SHP77 treated with DMSO at 0.1 percent for 48 hours (cell line): ENCODE data around the gene NRXN3.

Source experiments
- DNase-seq: peaks from one replicate; lab custom pipeline; 2025; lab: John Stamatoyannopoulos, UW

Gene NRXN3

GRCh38 chr14:78834766-78835451, 664.7 kb downstream of the NRXN3 start:
- no peak for DNase-seq

- no peak for DNase-seq
Observed at GRCh38 chr14:78835909-78836308, 665.7 kb downstream of the NRXN3 start.

- DNase-seq, result peak; percentile 1
Observed at GRCh38 chr14:78836777-78837176, 666.6 kb downstream of the NRXN3 start.

GRCh38 chr14:78838959-78839358, 668.8 kb downstream of the NRXN3 start:
- no peak for DNase-seq

GRCh38 chr14:78840898-78841297, 670.7 kb downstream of the NRXN3 start:
- DNase-seq, result no peak

- no peak for DNase-seq
Observed at GRCh38 chr14:78847801-78848200, 677.6 kb downstream of the NRXN3 start.

- peak; percentile 28 for DNase-seq
Observed at GRCh38 chr14:78848234-78848820, 678.2 kb downstream of the NRXN3 start.

GRCh38 chr14:78849952-78850351, 679.8 kb downstream of the NRXN3 start:
- DNase-seq, result no peak

- no peak for DNase-seq
Observed at GRCh38 chr14:78851189-78851588, 681.0 kb downstream of the NRXN3 start.

- DNase-seq, result no peak
Observed at GRCh38 chr14:78852040-78852439, 681.9 kb downstream of the NRXN3 start.

- no peak for DNase-seq
Observed at GRCh38 chr14:78857974-78858373, 687.8 kb downstream of the NRXN3 start.

- no peak for DNase-seq
Observed at GRCh38 chr14:78863143-78863542, 693.0 kb downstream of the NRXN3 start.

GRCh38 chr14:78872837-78873236, 702.7 kb downstream of the NRXN3 start:
- no peak for DNase-seq

- no peak for DNase-seq
Observed at GRCh38 chr14:78873581-78873980, 703.4 kb downstream of the NRXN3 start.

- no peak for DNase-seq
Observed at GRCh38 chr14:78875049-78875448, 704.9 kb downstream of the NRXN3 start.

- no peak for DNase-seq
Observed at GRCh38 chr14:78885884-78886283, 715.7 kb downstream of the NRXN3 start.

- DNase-seq, result no peak
Observed at GRCh38 chr14:78897443-78897842, 727.3 kb downstream of the NRXN3 start.

GRCh38 chr14:78902010-78902623, 731.9 kb downstream of the NRXN3 start:
- no peak for DNase-seq

GRCh38 chr14:78904094-78904493, 733.9 kb downstream of the NRXN3 start:
- no peak for DNase-seq

GRCh38 chr14:78917462-78917861, 747.3 kb downstream of the NRXN3 start:
- no peak for DNase-seq

- no peak for DNase-seq
Observed at GRCh38 chr14:78921856-78922255, 751.7 kb downstream of the NRXN3 start.

- DNase-seq, result no peak
Observed at GRCh38 chr14:78927261-78927660, 757.1 kb downstream of the NRXN3 start.

- no peak for DNase-seq
Observed at GRCh38 chr14:78933166-78933565, 763.0 kb downstream of the NRXN3 start.
